ENCODE measurements around the gene UBQLNL.

The UBQLNL gene

GRCh38 chr11:5505363-5506048, 11.0 kb downstream of the UBQLNL start:
- TF ChIP-seq CTCF (IDR thresholded peaks at IDR 0.05; ENCODE audit: control extremely low read depth, extremely low read depth, low read depth, missing control alignments): no peak
- CTCF ChIA-PET: interaction anchor here (0.9 kb wide), 1 partner anchor 12 kb away, joined by 3 read pairs; no protein-coding TSS in a partner anchor
- DNase-seq (ENCODE audit: extremely low spot score): no peak
- POLR2A ChIA-PET: no interaction called here

- no peak for DNase-seq (ENCODE audit: extremely low spot score)
- ChIA-PET POLR2A (no interaction called here), CTCF (interaction anchor here (0.9 kb wide), 1 partner anchor 28 kb away, joined by 4 read pairs; no protein-coding TSS in a partner anchor)
- no peak for TF ChIP-seq CTCF (IDR thresholded peaks at IDR 0.05; ENCODE audit: control extremely low read depth, extremely low read depth, low read depth, missing control alignments)
Measured at GRCh38 chr11:5504403-5504921, 12.0 kb downstream of the UBQLNL start.

DNA sequence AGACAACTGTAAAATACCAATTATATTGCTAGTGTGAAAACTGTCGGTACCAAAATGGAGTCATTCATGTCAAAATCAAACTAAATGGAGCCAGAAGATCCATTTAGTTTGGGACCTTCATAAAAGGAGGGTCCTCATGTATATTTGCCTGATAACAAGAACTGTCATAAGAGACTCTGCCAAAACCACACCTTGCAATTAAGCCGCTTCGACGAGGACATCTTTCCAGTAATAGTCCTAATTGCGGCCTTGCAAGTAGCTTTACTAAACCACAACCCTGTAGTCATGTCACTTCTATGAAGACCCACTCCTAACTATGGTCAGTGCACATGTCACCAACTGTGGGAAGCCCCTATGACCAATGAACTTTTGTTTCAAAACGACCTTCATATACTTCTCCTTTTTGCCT, 16.1 kb downstream of the UBQLNL start:
- ChIA-PET POLR2A (no interaction called here), CTCF (no interaction called here)
- DNase-seq (ENCODE audit: extremely low spot score): no peak
- no peak for TF ChIP-seq CTCF (IDR thresholded peaks at IDR 0.05; ENCODE audit: control extremely low read depth, extremely low read depth, low read depth, missing control alignments)

GRCh38 chr11:5499671-5500070, 16.8 kb downstream of the UBQLNL start:
- CTCF ChIA-PET: no interaction called here
- TF ChIP-seq CTCF (IDR thresholded peaks at IDR 0.05; ENCODE audit: control extremely low read depth, extremely low read depth, low read depth, missing control alignments): no peak
- POLR2A ChIA-PET: no interaction called here

DNA sequence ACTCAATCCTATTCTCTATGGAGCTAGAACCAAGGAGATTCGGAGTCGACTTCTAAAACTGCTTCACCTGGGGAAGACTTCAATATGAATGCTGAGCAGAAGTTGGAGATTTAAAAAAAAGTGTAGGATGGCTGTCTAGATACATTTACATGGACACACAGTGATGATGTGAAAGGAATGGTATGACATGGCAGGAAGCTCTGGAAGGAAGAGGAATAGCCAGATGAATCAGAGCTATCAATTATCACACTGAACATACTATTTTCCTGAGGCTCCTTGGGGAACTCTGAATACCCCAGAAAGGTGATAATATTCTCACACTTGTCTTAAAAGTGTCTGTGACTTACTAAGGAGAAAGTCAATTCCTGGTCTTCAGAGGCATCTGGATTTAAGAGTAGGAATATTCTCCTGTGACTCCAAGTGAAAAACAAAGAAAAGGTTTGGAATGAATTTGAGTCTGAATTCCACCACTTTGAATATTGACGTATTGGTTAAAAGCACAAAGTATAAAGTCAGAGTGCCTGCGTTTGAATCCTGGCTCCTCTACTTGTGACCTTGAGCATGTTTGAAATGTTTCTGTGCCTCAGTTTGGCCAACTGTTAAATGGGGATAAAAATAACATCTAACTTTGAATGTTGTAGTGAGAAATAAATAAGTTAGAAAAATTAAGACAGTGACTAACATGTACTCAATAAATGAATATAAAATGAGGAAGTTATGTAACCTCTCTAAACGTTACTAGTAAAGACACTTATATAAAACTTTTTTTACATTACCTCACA, 26.7 kb downstream of the UBQLNL start:
- CTCF ChIA-PET: no interaction called here
- TF ChIP-seq CTCF (IDR thresholded peaks at IDR 0.05; ENCODE audit: control extremely low read depth, extremely low read depth, low read depth, missing control alignments): no peak
- POLR2A ChIA-PET: no interaction called here
- no peak for DNase-seq (ENCODE audit: extremely low spot score)

More at GRCh38 chr11:5499671-5500070, 16.8 kb downstream of the UBQLNL start:
- DNase-seq (ENCODE audit: extremely low spot score): no peak

DNA sequence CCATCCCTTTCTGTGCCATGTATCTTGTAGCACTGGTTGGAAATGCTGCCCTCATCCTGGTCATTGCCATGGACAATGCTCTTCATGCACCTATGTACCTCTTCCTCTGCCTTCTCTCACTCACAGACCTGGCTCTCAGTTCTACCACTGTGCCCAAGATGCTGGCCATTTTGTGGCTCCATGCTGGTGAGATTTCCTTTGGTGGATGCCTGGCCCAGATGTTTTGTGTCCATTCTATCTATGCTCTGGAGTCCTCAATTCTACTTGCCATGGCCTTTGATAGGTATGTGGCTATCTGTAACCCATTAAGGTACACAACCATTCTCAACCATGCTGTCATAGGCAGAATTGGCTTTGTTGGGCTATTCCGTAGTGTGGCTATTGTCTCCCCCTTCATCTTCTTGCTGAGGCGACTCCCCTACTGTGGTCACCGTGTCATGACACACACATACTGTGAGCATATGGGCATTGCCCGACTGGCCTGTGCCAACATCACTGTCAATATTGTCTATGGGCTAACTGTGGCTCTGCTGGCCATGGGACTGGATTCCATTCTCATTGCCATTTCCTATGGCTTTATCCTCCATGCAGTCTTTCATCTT, 27.6 kb downstream of the UBQLNL start:
- POLR2A ChIA-PET: no interaction called here
- no peak for DNase-seq (ENCODE audit: extremely low spot score)
- CTCF ChIA-PET: no interaction called here
- no peak for TF ChIP-seq CTCF (IDR thresholded peaks at IDR 0.05; ENCODE audit: control extremely low read depth, extremely low read depth, low read depth, missing control alignments)
